GOT3 (cell line): ENCODE measurements around the gene SURF1.
"Not testable (repeated sequence)": the region's sequence is repeated elsewhere in the genome, so short reads cannot be mapped to it uniquely, and the experiment has no call there.

Experiments
- DNase-seq: peaks from one replicate; lab custom pipeline; 2025; ENCODE audit warnings: mixed read lengths; lab: John Stamatoyannopoulos, UW

The SURF1 gene

GRCh38 chr9:133344979-133345378 lies 11.3 kb downstream of the SURF1 start:
- no peak for DNase-seq

- no peak for DNase-seq
These were observed 12.2 kb downstream of the SURF1 start for GRCh38 chr9:133344071-133344470.

- no peak for DNase-seq
These were observed 13.7 kb downstream of the SURF1 start for GRCh38 chr9:133342570-133342969.

GRCh38 chr9:133342069-133342406 lies 14.2 kb downstream of the SURF1 start:
- DNase-seq = no peak

- DNase-seq = no peak
These were observed 14.8 kb downstream of the SURF1 start for GRCh38 chr9:133341369-133342068.

GRCh38 chr9:133340916-133341315 lies 15.4 kb downstream of the SURF1 start:
- no peak for DNase-seq

GRCh38 chr9:133340256-133340655 lies 16.0 kb downstream of the SURF1 start:
- no peak for DNase-seq

- no peak for DNase-seq
These were observed 16.6 kb downstream of the SURF1 start for GRCh38 chr9:133339641-133340040.

GRCh38 chr9:133335924-133336811 lies 20.1 kb downstream of the SURF1 start, which contains the start of gene SURF6:
SURF6 (minus strand) TSS chr9:133336188; CDS start chr9:133336132, 56 bp downstream.
- peak; percentile 77 for DNase-seq

GRCh38 chr9:133334888-133335287 lies 21.4 kb downstream of the SURF1 start:
- DNase-seq = not testable (repeated sequence)

GRCh38 chr9:133334161-133334560 lies 22.1 kb downstream of the SURF1 start:
- no peak for DNase-seq

- no peak for DNase-seq
These were observed 22.7 kb downstream of the SURF1 start for GRCh38 chr9:133333566-133333965.

GRCh38 chr9:133333011-133333410 lies 23.3 kb downstream of the SURF1 start:
- no peak for DNase-seq

- DNase-seq = no peak
These were observed 23.9 kb downstream of the SURF1 start for GRCh38 chr9:133332381-133332730.

GRCh38 chr9:133331641-133332380 lies 24.5 kb downstream of the SURF1 start:
- DNase-seq = no peak

- no peak for DNase-seq
These were observed 25.1 kb downstream of the SURF1 start for GRCh38 chr9:133331221-133331620.

GRCh38 chr9:133329306-133330156 lies 26.8 kb downstream of the SURF1 start:
- not testable (repeated sequence) for DNase-seq

- no peak for DNase-seq
These were observed 28.3 kb downstream of the SURF1 start for GRCh38 chr9:133327834-133328484.

- DNase-seq = not testable (repeated sequence)
These were observed 29.3 kb downstream of the SURF1 start for GRCh38 chr9:133327021-133327420.

GRCh38 chr9:133323991-133324703 lies 32.1 kb downstream of the SURF1 start:
- DNase-seq = no peak
